PC-9 (cell line): Measurements from ENCODE around the gene CSK. TPM values are rescaled to one million over a fixed set of nuclear protein-coding genes. Genes with fewer than 3 reads are reported as not detected.

Experiments
- BruUV-seq: library from RNA; stranded (reverse); fragments of 400-500 nt; replicated peaks from 2 replicates; lab custom pipeline; 2021; lab: Mats Ljungman, UMichigan
- CTCF ChIA-PET: fragments of 300-600 bp; sonication (Branson Sonifier 250); formaldehyde crosslinking; loops from one replicate; lab custom pipeline; 2022; ENCODE audit warnings: antibody characterized with exemption; lab: Charles Lee
- POLR2A ChIA-PET: fragments of 300-600 bp; sonication (Branson Sonifier 250); formaldehyde crosslinking; loops from one replicate; lab custom pipeline; 2022; ENCODE audit warnings: antibody characterized with exemption; ENCODE audit not compliant: unreplicated experiment; lab: Charles Lee
- DNase-seq, 2 experiments: peaks; one replicate each; pipeline versions ENCODE4 v3.0.0 to v3.0.0-alpha.2; 2015 to 2022; ENCODE audit warnings: mixed read lengths in 1 of 2
- H2AFZ ChIP-seq: fragments of 200-600 bp; sonication (generic); 2 replicates; pipeline ENCODE4 v1.8.1; 2017; ENCODE audit warnings: antibody characterized with exemption
- H3F3A ChIP-seq: fragments of 200-600 bp; sonication (generic); 2 replicates; pipeline ENCODE4 v1.8.1; 2017; ENCODE audit warnings: antibody characterized with exemption, mild to moderate bottlenecking, low read depth; ENCODE audit not compliant: insufficient read depth
- H3K27ac ChIP-seq: fragments of 200-600 bp; sonication (generic); 2 replicates; pipeline ENCODE4 v1.6.1; 2016; ENCODE audit warnings: mixed run types
- H3K27me3 ChIP-seq: fragments of 200-600 bp; sonication (generic); 2 replicates; pipeline ENCODE4 v1.6.1; 2016; ENCODE audit warnings: low read depth, mixed run types; ENCODE audit not compliant: insufficient read depth
- H3K36me3 ChIP-seq: fragments of 200-600 bp; sonication (generic); 2 replicates; pipeline ENCODE4 v1.6.1; 2016; ENCODE audit warnings: low read depth, mixed run types
- H3K4me1 ChIP-seq: fragments of 200-600 bp; sonication (generic); replicated peaks from 2 replicates; pipeline ENCODE4 v1.6.1; 2016; ENCODE audit warnings: mixed run types; ENCODE audit not compliant: insufficient read depth
- H3K4me2 ChIP-seq: fragments of 200-600 bp; sonication (generic); 2 replicates; pipeline ENCODE4 v1.6.1; 2017; ENCODE audit warnings: mixed run types
- H3K4me3 ChIP-seq: fragments of 200-600 bp; sonication (generic); 2 replicates; pipeline ENCODE4 v1.6.1; 2016; ENCODE audit warnings: mixed run types
- H3K79me2 ChIP-seq: fragments of 200-600 bp; sonication (generic); 2 replicates; pipeline ENCODE4 v1.6.1; 2017; ENCODE audit warnings: low read depth, mixed run types
- H3K9me2 ChIP-seq: fragments of 200-600 bp; sonication (generic); 2 replicates; pipeline ENCODE4 v1.8.1; 2017; ENCODE audit warnings: mild to moderate bottlenecking; ENCODE audit not compliant: insufficient read depth
- H3K9me3 ChIP-seq: fragments of 200-600 bp; sonication (generic); 2 replicates; pipeline ENCODE4 v1.8.1; 2016; ENCODE audit warnings: low read depth; ENCODE audit not compliant: insufficient read depth
- H4K20me1 ChIP-seq: fragments of 200-600 bp; sonication (generic); 2 replicates; pipeline ENCODE4 v1.8.1; 2017; ENCODE audit not compliant: insufficient read depth
- CTCF ChIP-seq: fragments of 200-600 bp; sonication (generic); conservative IDR thresholded peaks from 2 replicates; pipeline ENCODE4 v1.6.1; 2017; ENCODE audit warnings: mixed run types, antibody characterized with exemption, mild to moderate bottlenecking, moderate library complexity
- EZH2 ChIP-seq: fragments of 200-600 bp; sonication (generic); IDR thresholded peaks from 2 replicates; pipeline ENCODE4 v1.8.0; 2017; ENCODE audit warnings: antibody characterized with exemption, low read depth
- intact Hi-C: fragments of 100-400 bp; cut with micrococcal nuclease; formaldehyde crosslinking; loops from one replicate; pipeline ENCODE4 v1.10.0; 2022; ENCODE audit not compliant: unreplicated experiment
- total RNA-seq: library from RNA; stranded (reverse); gene quantifications from 2 replicates; pipeline ENCODE4 v1.2.3, GENCODE V29; 2021

The CSK gene
- total RNA-seq, 1 experiment from 2014 or later, result 78.3 TPM

- Histone ChIP-seq H3K27ac (no peak overlapping the region), H3K79me2 (no peaks in the 10 kb centered on the region), H3K27me3 (no peaks in the 10 kb centered on the region), H3K9me3 (no peaks in the 10 kb centered on the region), H3K9me2 (no peaks in the 10 kb centered on the region), H2AFZ (no peak overlapping the region), H3K36me3 (no peaks in the 10 kb centered on the region), H3K4me2 (no peak overlapping the region), H3F3A (peaks cover 6% of the 10 kb centered on the region; the same call in 1 of the 2 replicates), H3K4me3 (no peak overlapping the region), H3K4me1 (peaks cover 14% of the 10 kb centered on the region), H4K20me1 (no peaks in the 10 kb centered on the region; the same call in 1 of the 2 replicates)
- TF ChIP-seq EZH2 (no peak), CTCF (no peak)
- CTCF ChIA-PET, result no interaction called here
- intact Hi-C loops, result no loop called here
- POLR2A ChIA-PET, result interaction anchor here (0.6 kb wide), 1 partner anchor 1430 kb away, joined by 3 read pairs; no protein-coding TSS in a partner anchor
- no TSS peak for BruUV-seq
- no peak for DNase-seq
Measured at GRCh38 chr15:74833376-74834107, 51.7 kb downstream of the CSK start.

GRCh38 chr15:74835312-74835823, 53.5 kb downstream of the CSK start:
- no peaks in the 10 kb centered on the region for H3K27me3 ChIP-seq
- H3K79me2 ChIP-seq, result no peaks in the 10 kb centered on the region
- no peaks in the 10 kb centered on the region for H3F3A ChIP-seq
- intact Hi-C loops, result loop anchor here (1.0 kb wide), 1 partner anchor 64 kb away; no protein-coding TSS in a partner anchor
- no peak overlapping the region for H3K4me2 ChIP-seq
- DNase-seq, result peak; percentile 72 to 75
- H3K9me2 ChIP-seq, result no peaks in the 10 kb centered on the region
- no peak overlapping the region for H2AFZ ChIP-seq
- no peaks in the 10 kb centered on the region for H3K36me3 ChIP-seq
- ChIA-PET CTCF (interaction anchor here (0.7 to 1.5 kb wide), 3 partner anchors 58 to 1604 kb away, joined by 3 read pairs; no protein-coding TSS in a partner anchor), POLR2A (no interaction called here)
- TF ChIP-seq CTCF (peak; percentile 92), EZH2 (no peak)
- no TSS peak for BruUV-seq
- H3K4me3 ChIP-seq, result no peak overlapping the region
- no peaks in the 10 kb centered on the region; the same call in 1 of the 2 replicates for H4K20me1 ChIP-seq
- peaks cover 6% of the 10 kb centered on the region for H3K4me1 ChIP-seq
- H3K9me3 ChIP-seq, result no peaks in the 10 kb centered on the region
- no peak overlapping the region for H3K27ac ChIP-seq

GRCh38 chr15:74836846-74837245, 55.0 kb downstream of the CSK start:
- Histone ChIP-seq H3K27ac (no peak overlapping the region), H3F3A (no peaks in the 10 kb centered on the region), H3K4me3 (no peak overlapping the region), H3K27me3 (no peaks in the 10 kb centered on the region), H2AFZ (no peak overlapping the region), H3K9me3 (no peaks in the 10 kb centered on the region), H3K36me3 (no peaks in the 10 kb centered on the region), H4K20me1 (no peaks in the 10 kb centered on the region; the same call in 1 of the 2 replicates), H3K9me2 (no peaks in the 10 kb centered on the region), H3K79me2 (no peaks in the 10 kb centered on the region), H3K4me1 (peaks cover 3% of the 10 kb centered on the region), H3K4me2 (no peak overlapping the region)
- POLR2A ChIA-PET, result no interaction called here
- CTCF ChIA-PET, result interaction anchor here (0.6 to 1.5 kb wide), 3 partner anchors 42 to 65 kb away, joined by 3 to 4 read pairs (median 3); no protein-coding TSS in a partner anchor
- TF ChIP-seq EZH2, result no peak
- TF ChIP-seq CTCF, result no peak
- no peak for DNase-seq
- BruUV-seq, result no TSS peak
- intact Hi-C loops, result no loop called here
